ENCODE data around the gene MYO18B. TPM values are rescaled to one million over a fixed set of nuclear protein-coding genes. Genes with fewer than 3 reads are reported as not detected.

MYO18B gene
- total and polyA plus RNA-seq, 8 donors: 0.05 to 0.47 (median 0.14) TPM

GRCh38 chr22:25845985-25846745 is 104.2 kb downstream of the MYO18B start:
- no peak for DNase-seq

DNA sequence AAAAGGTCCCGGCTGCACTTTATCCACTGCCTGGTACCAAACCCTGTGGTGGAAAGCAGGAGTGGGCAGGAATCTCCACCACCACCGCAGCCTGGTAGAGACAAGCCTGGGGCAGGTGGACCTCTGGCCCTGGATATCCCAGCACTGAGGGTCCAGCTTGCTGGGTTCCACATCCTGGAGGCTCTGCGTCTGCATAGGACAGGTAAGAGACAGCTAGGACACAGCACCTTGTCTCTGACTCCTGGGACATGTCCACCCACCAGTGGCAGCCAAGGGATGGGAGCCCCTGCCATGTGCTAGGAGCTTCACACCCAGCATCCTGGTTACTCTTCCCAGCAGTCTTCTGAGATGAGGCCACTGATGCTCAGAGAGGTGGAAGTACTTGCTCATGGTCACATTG is 105.5 kb downstream of the MYO18B start:
- no peak for DNase-seq
- 90 to 98% methylated on average over 3 of the region's 3 CpGs for WGBS, 2 donors
- no peak for FAIRE-seq
- Histone ChIP-seq H3K4me3 (no peak overlapping the region), H3K27me3 (no peaks in the 10 kb centered on the region), H3K4me1 (peaks cover 0 to 5% (median 0%) of the 10 kb centered on the region in 3 donors), H3K9me3 (no peaks in the 10 kb centered on the region), H3K27ac (no peak overlapping the region), H3K36me3 (no peaks in the 10 kb centered on the region)
- intact Hi-C loops (cut with DNase I): no loop called here
- TF ChIP-seq, protein P1, sequence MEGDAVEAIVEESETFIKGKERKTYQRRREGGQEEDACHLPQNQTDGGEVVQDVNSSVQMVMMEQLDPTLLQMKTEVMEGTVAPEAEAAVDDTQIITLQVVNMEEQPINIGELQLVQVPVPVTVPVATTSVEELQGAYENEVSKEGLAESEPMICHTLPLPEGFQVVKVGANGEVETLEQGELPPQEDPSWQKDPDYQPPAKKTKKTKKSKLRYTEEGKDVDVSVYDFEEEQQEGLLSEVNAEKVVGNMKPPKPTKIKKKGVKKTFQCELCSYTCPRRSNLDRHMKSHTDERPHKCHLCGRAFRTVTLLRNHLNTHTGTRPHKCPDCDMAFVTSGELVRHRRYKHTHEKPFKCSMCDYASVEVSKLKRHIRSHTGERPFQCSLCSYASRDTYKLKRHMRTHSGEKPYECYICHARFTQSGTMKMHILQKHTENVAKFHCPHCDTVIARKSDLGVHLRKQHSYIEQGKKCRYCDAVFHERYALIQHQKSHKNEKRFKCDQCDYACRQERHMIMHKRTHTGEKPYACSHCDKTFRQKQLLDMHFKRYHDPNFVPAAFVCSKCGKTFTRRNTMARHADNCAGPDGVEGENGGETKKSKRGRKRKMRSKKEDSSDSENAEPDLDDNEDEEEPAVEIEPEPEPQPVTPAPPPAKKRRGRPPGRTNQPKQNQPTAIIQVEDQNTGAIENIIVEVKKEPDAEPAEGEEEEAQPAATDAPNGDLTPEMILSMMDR (IDR thresholded peaks at IDR 0.05): no peak
- ATAC-seq: no peak

More at GRCh38 chr22:25845985-25846745, 104.2 kb downstream of the MYO18B start:
- Histone ChIP-seq H3K4me1 (peaks cover 0 to 5% (median 0%) of the 10 kb centered on the region in 3 donors), H3K27me3 (no peaks in the 10 kb centered on the region), H3K36me3 (no peaks in the 10 kb centered on the region), H3K27ac (no peak overlapping the region), H3K9me3 (no peaks in the 10 kb centered on the region), H3K4me3 (no peak overlapping the region)
- WGBS, 2 donors: 77 to 88% methylated on average over 11 to 12 of the region's 12 CpGs
- FAIRE-seq: no peak
- no peak for ATAC-seq
- TF ChIP-seq, protein P1 (IDR thresholded peaks at IDR 0.05): no peak
- intact Hi-C loops (cut with DNase I): no loop called here

GRCh38 chr22:25848954-25849353 is 107.0 kb downstream of the MYO18B start:
- FAIRE-seq: no peak
- no peak overlapping the region for H3K4me3 ChIP-seq
- WGBS, 2 donors: 86 to 87% methylated on average over 10 of the region's 10 CpGs
- no peak for ATAC-seq
- intact Hi-C loops (cut with DNase I): no loop called here
- H3K27ac ChIP-seq: no peak overlapping the region
- TF ChIP-seq, protein P1 (IDR thresholded peaks at IDR 0.05): no peak
- no peaks in the 10 kb centered on the region for H3K27me3 ChIP-seq
- no peaks in the 10 kb centered on the region for H3K36me3 ChIP-seq
- no peak for DNase-seq
- H3K4me1 ChIP-seq: peaks cover 0 to 5% (median 0%) of the 10 kb centered on the region in 3 donors
- H3K9me3 ChIP-seq: no peaks in the 10 kb centered on the region

GRCh38 chr22:25849522-25849921 is 107.5 kb downstream of the MYO18B start:
- Histone ChIP-seq H3K27ac (no peak overlapping the region), H3K9me3 (no peaks in the 10 kb centered on the region), H3K4me1 (peaks cover 0 to 5% (median 0%) of the 10 kb centered on the region in 3 donors), H3K27me3 (no peaks in the 10 kb centered on the region), H3K4me3 (no peak overlapping the region), H3K36me3 (no peaks in the 10 kb centered on the region)
- TF ChIP-seq, protein P1 (IDR thresholded peaks at IDR 0.05): no peak
- FAIRE-seq: no peak
- DNase-seq: peak in 2 of 6 donors; percentile 29 to 41
- 21 to 24% methylated on average over 6 of the region's 6 CpGs for WGBS, 2 donors
- peak in 3 of 4 donors; percentile 35 to 91 (median 67) for ATAC-seq
- intact Hi-C loops (cut with DNase I): no loop called here

DNA sequence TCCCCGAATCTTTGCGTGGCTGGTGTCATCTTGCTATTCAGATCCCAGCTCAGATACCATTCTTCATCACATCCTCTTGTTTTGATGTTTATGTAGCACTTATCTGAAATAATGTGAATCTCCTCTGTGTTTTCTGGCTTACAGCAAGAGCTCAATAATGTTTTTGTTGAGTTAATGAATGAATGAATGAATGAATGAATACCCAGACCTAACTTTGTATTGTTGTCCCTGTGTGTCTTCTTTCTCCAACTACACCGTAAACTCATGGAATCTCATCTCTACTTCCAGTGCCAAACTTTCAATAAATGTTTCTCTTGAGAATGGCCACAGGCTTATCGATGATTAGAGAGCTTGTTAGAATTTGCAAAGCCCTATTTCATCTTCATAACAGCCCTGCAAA is 110.2 kb downstream of the MYO18B start:
- no peak overlapping the region for H3K27ac ChIP-seq
- 74 to 88% methylated on average over 4 of the region's 4 CpGs for WGBS, 2 donors
- H3K4me1 ChIP-seq: peaks cover 0 to 5% (median 0%) of the 10 kb centered on the region in 3 donors
- no peak overlapping the region for H3K4me3 ChIP-seq
- intact Hi-C loops (cut with DNase I): no loop called here
- FAIRE-seq (no peak), ATAC-seq (no peak), DNase-seq (no peak)
- H3K36me3 ChIP-seq: no peaks in the 10 kb centered on the region
- H3K9me3 ChIP-seq: no peaks in the 10 kb centered on the region
- H3K27me3 ChIP-seq: no peaks in the 10 kb centered on the region
- TF ChIP-seq, protein P1 (IDR thresholded peaks at IDR 0.05): no peak
